Tibial nerve (tissue), 4 donors: Measurements from ENCODE around the gene CXCR5. TPM values are rescaled to one million over a fixed set of nuclear protein-coding genes. Genes with fewer than 3 reads are reported as not detected.

Experiments
- DNase-seq, 2 donors: peaks; one replicate each; pipeline ENCODE4 v3.0.0-alpha.2; 2019; ENCODE audit warnings: low spot score in 2 of 2
- H3K27ac ChIP-seq, 4 donors: fragments of 200-600 bp; sonication (generic) in 3 of 4; one replicate each; pipeline ENCODE4 v1.5.1; 2017 to 2019; ENCODE audit warnings: mild to moderate bottlenecking in 1 of 4
- H3K27me3 ChIP-seq, 2 donors: fragments of 200-600 bp; sonication (generic) in 1 of 2; one replicate each; pipeline versions ENCODE4 v1.5.1 to v1.6.0; 2017 to 2019
- H3K36me3 ChIP-seq, 3 donors: fragments of 200-600 bp; sonication (generic); one replicate each; pipeline ENCODE4 v1.5.1; 2018 to 2019
- H3K4me1 ChIP-seq, 4 donors: fragments of 200-600 bp; sonication (generic) in 3 of 4; one replicate each; pipeline ENCODE4 v1.5.1; 2017 to 2019
- H3K4me3 ChIP-seq, 4 donors: fragments of 200-600 bp; sonication (generic) in 3 of 4; one replicate each; pipeline ENCODE4 v1.5.1; 2017 to 2019; ENCODE audit warnings: mild to moderate bottlenecking in 1 of 4, moderate library complexity in 1 of 4
- H3K9me3 ChIP-seq, 4 donors: fragments of 200-600 bp; sonication (generic) in 3 of 4; one replicate each; pipeline ENCODE4 v1.5.1; 2017 to 2019
- CTCF ChIP-seq, 5 experiments: fragments of 200-600 bp in 3 of 5; fragments of 450-650 bp in 2 of 5; sonication (generic) in 3 of 5; IDR thresholded peaks; one replicate each; pipeline ENCODE4 v1.5.1; 2016 to 2019; ENCODE audit warnings: antibody characterized with exemption in 5 of 5, mild to moderate bottlenecking in 3 of 5, moderate library complexity in 2 of 5
- EP300 ChIP-seq, 2 donors: sonication (generic); formaldehyde crosslinking; IDR thresholded peaks; one replicate each; pipeline ENCODE4 v1.6.1; 2017; ENCODE audit warnings: antibody characterized with exemption in 2 of 2, mild to moderate bottlenecking in 1 of 2
- POLR2A ChIP-seq, 2 donors: fragments of 450-650 bp; IDR thresholded peaks; one replicate each; pipeline ENCODE4 v1.6.1; 2017; ENCODE audit warnings: antibody characterized with exemption in 2 of 2, mild to moderate bottlenecking in 2 of 2, moderate library complexity in 2 of 2
- WGBS, 2 donors: methylation state at CpG; one replicate each; pipeline ENCODE4 v1.1.5; 2018; 5-methylcytosine and 5-hydroxymethylcytosine counted together
- total RNA-seq, 4 donors: library from RNA; depleted of rRNA; stranded (reverse); fragments of >200 nt; gene quantifications; one replicate each; pipeline ENCODE4 v1.1.0, GENCODE V29; 2016

Gene CXCR5
- total RNA-seq, 4 donors from 2014 or later = not detected

GRCh38 chr11:118882491-118882890 is 1.2 kb upstream of the CXCR5 start:
- H3K27ac ChIP-seq = no peak overlapping the region
- H3K9me3 ChIP-seq = no peaks in the 10 kb centered on the region
- DNase-seq = no peak
- H3K27me3 ChIP-seq = no peaks in the 10 kb centered on the region
- 72 to 83% methylated on average over 5 of the region's 5 CpGs for WGBS, 2 donors
- TF ChIP-seq POLR2A (IDR thresholded peaks at IDR 0.05) (no peak), EP300 (IDR thresholded peaks at IDR 0.05) (no peak), CTCF (IDR thresholded peaks at IDR 0.05) (no peak)
- H3K36me3 ChIP-seq = no peaks in the 10 kb centered on the region
- H3K4me3 ChIP-seq = no peak overlapping the region
- peaks cover 0 to 4% (median under 1%) of the 10 kb centered on the region in 4 donors for H3K4me1 ChIP-seq

DNA sequence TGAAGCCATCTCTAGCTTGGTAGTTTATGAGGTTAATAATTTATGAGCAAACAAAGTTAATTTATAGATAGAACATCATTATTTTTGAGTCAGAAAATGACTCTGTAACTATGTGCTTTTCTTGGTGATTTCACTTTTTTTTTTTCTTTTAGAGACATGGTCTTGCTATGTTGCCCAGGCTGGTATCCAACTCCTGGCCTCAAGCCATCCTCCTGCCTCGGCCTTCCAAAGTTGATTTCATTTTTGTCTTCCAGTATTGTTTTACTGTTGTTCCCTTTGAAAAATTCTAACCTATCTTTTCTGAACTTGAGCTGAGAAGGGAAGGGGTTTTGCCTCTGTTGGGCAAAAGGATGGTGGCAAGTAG is 706 bp upstream of the CXCR5 start:
- 30 to 35% methylated on average over 1 of the region's 1 CpG for WGBS, 2 donors
- no peak for DNase-seq

DNA sequence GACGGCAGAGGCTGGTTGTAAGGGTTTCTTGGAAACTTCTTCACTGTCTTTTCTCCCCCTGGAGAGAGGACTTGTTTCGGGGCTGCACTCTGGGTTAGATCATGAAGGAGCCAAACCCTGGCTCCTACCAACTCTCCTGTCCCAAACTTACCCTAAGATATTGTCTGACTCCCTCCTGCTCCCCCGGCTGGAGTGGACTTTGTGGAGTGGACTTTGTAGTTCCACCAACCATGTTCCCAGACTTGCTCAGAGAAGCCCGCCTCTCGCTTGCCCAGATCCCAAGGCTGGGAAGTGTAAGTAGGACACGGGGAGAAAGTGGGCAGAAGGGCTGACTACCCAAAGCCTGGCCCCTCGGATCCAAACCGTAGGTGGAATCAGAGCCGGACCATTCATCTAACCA is 1.2 kb downstream of the CXCR5 start:
- peaks cover 0 to 27% (median 12%) of the 10 kb centered on the region in 4 donors for H3K4me1 ChIP-seq
- TF ChIP-seq EP300 (IDR thresholded peaks at IDR 0.05) (no peak), CTCF (IDR thresholded peaks at IDR 0.05) (no peak), POLR2A (IDR thresholded peaks at IDR 0.05) (no peak)
- H3K36me3 ChIP-seq = no peaks in the 10 kb centered on the region
- H3K9me3 ChIP-seq = no peaks in the 10 kb centered on the region
- H3K27ac ChIP-seq = peak overlapping the region in 1 of 4 donors; percentile 70
- no peaks in the 10 kb centered on the region for H3K27me3 ChIP-seq
- peak overlapping the region in 1 of 4 donors; percentile 38 for H3K4me3 ChIP-seq
- no peak for DNase-seq
- WGBS, 2 donors = 86 to 88% methylated on average over 9 of the region's 9 CpGs

More for the DNA sequence above, 706 bp upstream of the CXCR5 start:
- H3K36me3 ChIP-seq = no peaks in the 10 kb centered on the region
- no peak overlapping the region for H3K4me3 ChIP-seq
- peak overlapping the region in 1 of 4 donors; percentile 70 for H3K27ac ChIP-seq
- TF ChIP-seq CTCF (IDR thresholded peaks at IDR 0.05) (no peak), EP300 (IDR thresholded peaks at IDR 0.05) (no peak)
- no peaks in the 10 kb centered on the region for H3K9me3 ChIP-seq
- H3K4me1 ChIP-seq = peaks cover 0 to 9% (median 4%) of the 10 kb centered on the region in 4 donors
- H3K27me3 ChIP-seq = no peaks in the 10 kb centered on the region

DNA sequence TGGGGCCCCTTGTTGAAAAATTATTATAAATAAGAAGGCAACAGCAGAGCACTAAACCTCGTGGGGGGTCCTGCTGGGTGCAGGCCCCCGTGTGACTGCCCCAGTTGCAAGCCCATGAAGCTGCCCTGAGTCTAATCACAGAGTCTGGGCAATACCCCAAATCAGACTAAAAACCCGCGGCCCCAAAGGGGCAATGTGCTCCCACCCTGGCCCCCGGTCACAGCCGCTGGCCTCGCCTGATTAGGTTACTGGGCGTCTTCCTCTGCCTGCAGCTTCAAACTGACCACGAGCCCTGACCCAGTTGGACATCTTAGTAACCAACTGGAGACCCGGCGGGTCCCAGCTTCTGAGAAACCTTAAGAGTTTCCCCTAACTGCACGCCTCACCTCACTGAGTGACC is 1.6 kb downstream of the CXCR5 start:
- Histone ChIP-seq H3K9me3 (no peaks in the 10 kb centered on the region), H3K4me1 (peaks cover 0 to 30% (median 12%) of the 10 kb centered on the region in 4 donors), H3K27me3 (no peaks in the 10 kb centered on the region), H3K27ac (peak overlapping the region in 1 of 4 donors; percentile 70), H3K4me3 (peak overlapping the region in 1 of 4 donors; percentile 38), H3K36me3 (no peaks in the 10 kb centered on the region)
- TF ChIP-seq CTCF (IDR thresholded peaks at IDR 0.05) = no peak
- no peak for TF ChIP-seq EP300 (IDR thresholded peaks at IDR 0.05)
- no peak for TF ChIP-seq POLR2A (IDR thresholded peaks at IDR 0.05)
- DNase-seq = no peak
- WGBS, 2 donors = 90 to 94% methylated on average over 12 of the region's 12 CpGs

- no peaks in the 10 kb centered on the region for H3K36me3 ChIP-seq
- no peak for DNase-seq
- H3K4me3 ChIP-seq = peak overlapping the region in 1 of 4 donors; percentile 38
- no peak for TF ChIP-seq POLR2A (IDR thresholded peaks at IDR 0.05)
- no peak for TF ChIP-seq EP300 (IDR thresholded peaks at IDR 0.05)
- TF ChIP-seq CTCF (IDR thresholded peaks at IDR 0.05) = no peak
- no peaks in the 10 kb centered on the region for H3K9me3 ChIP-seq
- H3K4me1 ChIP-seq = peaks cover 0 to 31% (median 12%) of the 10 kb centered on the region in 4 donors
- H3K27me3 ChIP-seq = no peaks in the 10 kb centered on the region
- H3K27ac ChIP-seq = peak overlapping the region in 1 of 4 donors; percentile 15
- WGBS, 2 donors = 64 to 65% methylated on average over 12 of the region's 12 CpGs
These were observed 2.3 kb downstream of the CXCR5 start for GRCh38 chr11:118885831-118886565.
